Adrenal gland (tissue), 12 donors: ENCODE results near the gene AGPAT1. TPM values are rescaled to one million over a fixed set of nuclear protein-coding genes. Genes with fewer than 3 reads are reported as not detected.

ENCODE experiments used
- DNase-seq, 7 donors: peaks; one replicate each; pipeline ENCODE4 v3.0.0-alpha.2; 2019 to 2020
- H3K27ac ChIP-seq, 5 donors: fragments of 200-600 bp; sonication (generic) in 4 of 5; 1 replicate in 3 of 5; 2 replicates in 2 of 5; pipeline versions ENCODE4 v1.5.1 to v1.8.0; 2016 to 2020; ENCODE audit warnings: mild to moderate bottlenecking in 1 of 5
- H3K27me3 ChIP-seq: fragments of 200-600 bp; 2 replicates; pipeline ENCODE4 v1.8.0; 2021
- H3K36me3 ChIP-seq, 2 donors: fragments of 200-600 bp; replicated peaks in 1 of 2; 1 replicate in 1 of 2; 2 replicates in 1 of 2; pipeline versions ENCODE4 v1.5.1 to v1.8.0; 2018 to 2022
- H3K4me1 ChIP-seq, 2 donors: fragments of 200-600 bp; replicated peaks in 1 of 2; 1 replicate in 1 of 2; 2 replicates in 1 of 2; pipeline versions ENCODE4 v1.5.1 to v1.8.0; 2018 to 2021
- H3K4me3 ChIP-seq, 4 donors: fragments of 200-600 bp; sonication (generic) in 3 of 4; one replicate each; pipeline ENCODE4 v1.5.1; 2016 to 2018
- H3K9me3 ChIP-seq, 3 donors: fragments of 200-600 bp; sonication (generic) in 1 of 3; replicated peaks in 1 of 3; 1 replicate in 2 of 3; 2 replicates in 1 of 3; pipeline versions ENCODE4 v1.5.1 to v1.8.0; 2016 to 2021
- CTCF ChIP-seq, 6 experiments: fragments of 450-650 bp in 4 of 6; fragments of 200-600 bp in 2 of 6; sonication (generic) in 1 of 6; IDR thresholded peaks; 1 replicate in 5 of 6; 2 replicates in 1 of 6; pipeline versions ENCODE4 v1.5.1 to v1.8.0; 2016 to 2021; ENCODE audit warnings: antibody characterized with exemption in 6 of 6, mild to moderate bottlenecking in 2 of 6, moderate library complexity in 1 of 6
- POLR2A ChIP-seq, 2 donors: fragments of 450-650 bp; IDR thresholded peaks; one replicate each; pipeline ENCODE4 v1.6.1; 2017; ENCODE audit warnings: antibody characterized with exemption in 2 of 2, mild to moderate bottlenecking in 2 of 2, moderate library complexity in 1 of 2
- WGBS, 4 donors: extraction: QIAGEN DNeasy Blood & Tissue Kit in 2 of 4; methylation state at CpG; one replicate each; pipeline versions ENCODE4 v1.1.5 to v1.1.7; 2013 to 2017; 5-methylcytosine and 5-hydroxymethylcytosine counted together
- intact Hi-C, 2 donors: fragments of 100-400 bp; cut with DNase I; formaldehyde crosslinking; loops; one replicate each; pipeline versions ENCODE4 v1.14.1 to v1.15.0; 2022 to 2023
- microRNA-seq, 3 donors: library from miRNA; unstranded; fragments of <30 nt; microRNA quantifications; one replicate each; pipeline ENCODE4, GENCODE V29; 2017 to 2020
- polyA plus RNA-seq, 3 donors: library from polyadenylated mRNA; stranded (reverse); fragments of 200-250 nt in 2 of 3; fragments of 350-450 nt in 1 of 3; fragmentation: Illumina TruSeq in 1 of 3; extraction: RNeasy Lipid Tissue Mini Kit (QIAGEN cat#74804) in 1 of 3; gene quantifications; one replicate each; pipeline ENCODE4 v1.2.3, GENCODE V29; 2013 to 2014
- small RNA-seq, 2 donors: library from RNA; depleted of rRNA; stranded (forward); fragments of <200 nt; gene quantifications; one replicate each; pipeline ENCODE3, GENCODE V24; 2016
- total RNA-seq, 9 donors: library from RNA; depleted of rRNA in 4 of 9; stranded (reverse); fragments of >200 nt in 4 of 9; fragments of 120-200 nt in 1 of 9; fragmentation: NEBNext Ultra II Directional in 1 of 9; extraction: Animal tissue kit (Norgen Biotek cat#: 25700) in 1 of 9; gene quantifications; one replicate each; pipeline versions ENCODE4 v1.1.0 to v1.2.4, GENCODE V29; 2013 to 2023
- donor health status: healthy with polysubstance abuse.
- donor health status: Bipolar disorder and iron deficiency.
- donor health status: DM: yes; HTN: yes; CAD: no.
- donor health status: DM: no; HTN: no; CAD: no.
- donor health status: DM: no; HTN: no; CAD: no.
- donor health status: DM: yes; HTN: yes; CAD: no.

AGPAT1 gene
- total and polyA plus RNA-seq, 12 donors = 51.9 to 91.9 (median 68.5) TPM

- peaks cover 0 to 11% of the 10 kb centered on the region in 2 donors for H3K4me1 ChIP-seq
- no peak overlapping the region for H3K4me3 ChIP-seq
- H3K9me3 ChIP-seq = no peaks in the 10 kb centered on the region
- intact Hi-C loops = no loop called here
- no peak for DNase-seq
- H3K27ac ChIP-seq = no peak overlapping the region
- TF ChIP-seq CTCF (IDR thresholded peaks at IDR 0.05) = no peak
- no peak for TF ChIP-seq POLR2A (IDR thresholded peaks at IDR 0.05)
- 91 to 95% (median 94%) methylated on average over 10 to 12 of the region's 12 CpGs for WGBS, 4 donors
- H3K36me3 ChIP-seq = peaks cover 0 to 90% of the 10 kb centered on the region in 2 donors
- no peaks in the 10 kb centered on the region for H3K27me3 ChIP-seq
Measured at GRCh38 chr6:32120573-32121059, 55.3 kb downstream of the AGPAT1 start.

GRCh38 chr6:32118782-32119628 is 56.9 kb downstream of the AGPAT1 start:
- DNase-seq = peak; percentile 87 to 96 (median 90)
- H3K4me3 ChIP-seq = no peak overlapping the region
- peaks cover 0 to 82% of the 10 kb centered on the region in 2 donors for H3K36me3 ChIP-seq
- intact Hi-C loops = loop anchor here (5.0 to 10.0 kb wide), 3 partner anchors 38 to 64 kb away; partner anchors contain the start of gene EGFL8 (in 1 of the 2)
- H3K27ac ChIP-seq = peak overlapping the region in 4 of 5 donors; percentile 15 to 67 (median 44)
- H3K9me3 ChIP-seq = no peaks in the 10 kb centered on the region
- no peaks in the 10 kb centered on the region for H3K27me3 ChIP-seq
- TF ChIP-seq CTCF (IDR thresholded peaks at IDR 0.05) (peak; percentile 84 to 94 (median 90)), POLR2A (IDR thresholded peaks at IDR 0.05) (no peak)
- 18 to 24% (median 20%) methylated on average over 17 of the region's 17 CpGs for WGBS, 4 donors
- peaks cover 3 to 20% of the 10 kb centered on the region in 2 donors for H3K4me1 ChIP-seq

Small RNAs within 50 kb of the gene (microRNA-seq; reads per million reads assigned to microRNA genes)
- gene MIR6721 = 3.4 to 4.0 (median 4.0) reads per million in 3 donors
- 0 to 0.28 (median 0) reads per million in 3 donors for gene MIR6833

Small RNAs within 50 kb of the gene (small RNA-seq; reads per million reads assigned to genes)
- gene AL662884.1 (0 reads per million in 2 donors), gene MIR6833 (0 reads per million in 2 donors)

Other genes starting within 250 kb of the AGPAT1 start
- gene C2, start 248.4 kb downstream of the AGPAT1 start, total RNA-seq = 100 to 1,000 TPM in 1 of 9 donors, 10 to 100 TPM in 7, 1 to 10 TPM in 1; 4.6 to 107 (median 38.8) TPM
- gene C2, start 248.4 kb downstream of the AGPAT1 start, polyA plus RNA-seq = 10 to 100 TPM; 13.3 to 25.0 (median 19.0) TPM
- gene CFB, start 230.0 kb downstream of the AGPAT1 start, total RNA-seq = 100 to 1,000 TPM in 2 of 9 donors, 10 to 100 TPM in 6, under 1 TPM in 1; 0.78 to 166 (median 23.2) TPM
- gene CFB, start 230.0 kb downstream of the AGPAT1 start, polyA plus RNA-seq = 10 to 100 TPM; 10.2 to 76.4 (median 60.6) TPM
- gene NELFE, start 217.1 kb downstream of the AGPAT1 start, total RNA-seq = 100 to 1,000 TPM in 3 of 9 donors, 10 to 100 TPM in 6; 64.4 to 107 (median 94.5) TPM
- 100 to 1,000 TPM in 2 of 3 donors, 10 to 100 TPM in 1; 89.9 to 117 (median 106) TPM for gene NELFE, start 217.1 kb downstream of the AGPAT1 start, polyA plus RNA-seq
- gene SKIC2, start 216.9 kb downstream of the AGPAT1 start, total RNA-seq = 100 to 1,000 TPM in 4 of 9 donors, 10 to 100 TPM in 5; 29.9 to 231 (median 80.4) TPM
- gene SKIC2, start 216.9 kb downstream of the AGPAT1 start, polyA plus RNA-seq = 100 to 1,000 TPM in 2 of 3 donors, 10 to 100 TPM in 1; 38.8 to 330 (median 243) TPM
- 10 to 100 TPM; 19.9 to 57.1 (median 44.6) TPM for gene DXO, start 203.9 kb downstream of the AGPAT1 start, total RNA-seq
- 100 to 1,000 TPM in 1 of 3 donors, 10 to 100 TPM in 2; 38.7 to 102 (median 83.7) TPM for gene DXO, start 203.9 kb downstream of the AGPAT1 start, polyA plus RNA-seq
- gene C4A, start 194.0 kb downstream of the AGPAT1 start, total RNA-seq = 1,000 to 10,000 TPM in 6 of 9 donors, 100 to 1,000 TPM in 3; 547 to 2,285 (median 1,171) TPM
- gene C4A, start 194.0 kb downstream of the AGPAT1 start, polyA plus RNA-seq = 1,000 to 10,000 TPM in 1 of 3 donors, 100 to 1,000 TPM in 2; 212 to 1,408 (median 665) TPM
- 1,000 to 10,000 TPM in 7 of 9 donors, 100 to 1,000 TPM in 2; 948 to 5,092 (median 1,365) TPM for gene C4B, start 161.3 kb downstream of the AGPAT1 start, total RNA-seq
- gene C4B, start 161.3 kb downstream of the AGPAT1 start, polyA plus RNA-seq = 1,000 to 10,000 TPM in 1 of 3 donors, 100 to 1,000 TPM in 2; 236 to 1,852 (median 796) TPM
- 1,000 to 10,000 TPM in 8 of 9 donors, 100 to 1,000 TPM in 1; 780 to 6,352 (median 2,415) TPM for gene CYP21A2, start 137.7 kb downstream of the AGPAT1 start, total RNA-seq
- gene CYP21A2, start 137.7 kb downstream of the AGPAT1 start, polyA plus RNA-seq = 1,000 to 10,000 TPM in 2 of 3 donors, 100 to 1,000 TPM in 1; 528 to 4,039 (median 2,532) TPM
- gene TNXB, start 66.7 kb downstream of the AGPAT1 start, total RNA-seq = 100 to 1,000 TPM; 105 to 403 (median 213) TPM
- 100 to 1,000 TPM in 2 of 3 donors, 10 to 100 TPM in 1; 19.6 to 506 (median 248) TPM for gene TNXB, start 66.7 kb downstream of the AGPAT1 start, polyA plus RNA-seq
- gene ATF6B, start 47.8 kb downstream of the AGPAT1 start, total RNA-seq = 100 to 1,000 TPM in 2 of 9 donors, 10 to 100 TPM in 7; 17.7 to 109 (median 35.7) TPM
- 100 to 1,000 TPM in 1 of 3 donors, 10 to 100 TPM in 2; 42.3 to 136 (median 67.3) TPM for gene ATF6B, start 47.8 kb downstream of the AGPAT1 start, polyA plus RNA-seq
- 1 to 10 TPM; 1.6 to 8.9 (median 5.9) TPM for gene FKBPL, start 45.8 kb downstream of the AGPAT1 start, total RNA-seq
- 1 to 10 TPM; 4.9 to 6.1 (median 6.0) TPM for gene FKBPL, start 45.8 kb downstream of the AGPAT1 start, polyA plus RNA-seq
- 1 to 10 TPM in 6 of 9 donors, under 1 TPM in 2, not detected in 1; 0.22 to 4.8 (median 2.0) TPM for gene PRRT1, start 24.1 kb downstream of the AGPAT1 start, total RNA-seq
- 10 to 100 TPM in 2 of 3 donors, 1 to 10 TPM in 1; 1.6 to 26.0 (median 14.7) TPM for gene PRRT1, start 24.1 kb downstream of the AGPAT1 start, polyA plus RNA-seq
- gene PPT2, start 21.9 kb downstream of the AGPAT1 start, total RNA-seq = 10 to 100 TPM; 10.4 to 33.6 (median 30.1) TPM
- 10 to 100 TPM; 15.8 to 19.9 (median 16.5) TPM for gene PPT2, start 21.9 kb downstream of the AGPAT1 start, polyA plus RNA-seq
- 10 to 100 TPM in 3 of 9 donors, 1 to 10 TPM in 6; 1.3 to 22.1 (median 8.7) TPM for gene EGFL8, start 11.5 kb downstream of the AGPAT1 start, total RNA-seq
- gene EGFL8, start 11.5 kb downstream of the AGPAT1 start, polyA plus RNA-seq = 100 to 1,000 TPM in 1 of 3 donors, 10 to 100 TPM in 1, 1 to 10 TPM in 1; 4.6 to 103 (median 54.4) TPM
- 100 to 1,000 TPM in 7 of 9 donors, 10 to 100 TPM in 2; 90.6 to 146 (median 115) TPM for gene RNF5, start 2.3 kb upstream of the AGPAT1 start, total RNA-seq
- gene RNF5, start 2.3 kb upstream of the AGPAT1 start, polyA plus RNA-seq = 100 to 1,000 TPM in 1 of 3 donors, 10 to 100 TPM in 2; 47.2 to 120 (median 93.2) TPM
- 1 to 10 TPM in 8 of 9 donors, not detected in 1; 1.4 to 9.7 (median 3.1) TPM for gene AGER, start 8.2 kb upstream of the AGPAT1 start, total RNA-seq
- gene AGER, start 8.2 kb upstream of the AGPAT1 start, polyA plus RNA-seq = 10 to 100 TPM in 2 of 3 donors, 1 to 10 TPM in 1; 1.7 to 63.9 (median 18.1) TPM
- 100 to 1,000 TPM in 1 of 9 donors, 10 to 100 TPM in 8; 34.4 to 109 (median 53.3) TPM for gene PBX2, start 14.1 kb upstream of the AGPAT1 start, total RNA-seq
- 100 to 1,000 TPM in 1 of 3 donors, 10 to 100 TPM in 2; 46.6 to 211 (median 85.1) TPM for gene PBX2, start 14.1 kb upstream of the AGPAT1 start, polyA plus RNA-seq
- gene GPSM3, start 16.6 kb upstream of the AGPAT1 start, total RNA-seq = 10 to 100 TPM in 8 of 9 donors, 1 to 10 TPM in 1; 3.8 to 40.3 (median 17.6) TPM
- 10 to 100 TPM in 2 of 3 donors, 1 to 10 TPM in 1; 4.8 to 32.2 (median 15.9) TPM for gene GPSM3, start 16.6 kb upstream of the AGPAT1 start, polyA plus RNA-seq
- gene NOTCH4, start 48.0 kb upstream of the AGPAT1 start, total RNA-seq = 10 to 100 TPM in 8 of 9 donors, 1 to 10 TPM in 1; 7.1 to 34.4 (median 17.6) TPM
- gene NOTCH4, start 48.0 kb upstream of the AGPAT1 start, polyA plus RNA-seq = 100 to 1,000 TPM in 1 of 3 donors, 10 to 100 TPM in 1, 1 to 10 TPM in 1; 9.1 to 136 (median 54.2) TPM
- not detected for gene TSBP1, start 195.8 kb upstream of the AGPAT1 start, total RNA-seq
- gene TSBP1, start 195.8 kb upstream of the AGPAT1 start, polyA plus RNA-seq = not detected
- gene BTNL2, start 231.1 kb upstream of the AGPAT1 start, total RNA-seq = under 1 TPM in 1 of 9 donors, not detected in 8; 0.31 TPM
- gene BTNL2, start 231.1 kb upstream of the AGPAT1 start, polyA plus RNA-seq = not detected